ENCODE results near the gene OR2A12. TPM values are rescaled to one million over a fixed set of nuclear protein-coding genes. Genes with fewer than 3 reads are reported as not detected.

OR2A12 gene
- total RNA-seq, 1 donor from 2014 or later: not detected

Small RNAs within 50 kb of the gene (small RNA-seq; reads per million reads assigned to genes)
- gene OR2A41P: not detected

Other genes with a start within 250 kb of the OR2A12 start
- 50.1 TPM for gene TCAF1, start 184.1 kb upstream of the OR2A12 start, total RNA-seq
- not detected for gene OR2F2, start 151.0 kb upstream of the OR2A12 start, total RNA-seq
- gene OR2F1, start 131.4 kb upstream of the OR2A12 start, total RNA-seq: not detected
- gene OR6B1, start 86.0 kb upstream of the OR2A12 start, total RNA-seq: not detected
- gene OR2A5, start 37.3 kb upstream of the OR2A12 start, total RNA-seq: not detected
- not detected for gene OR2A25, start 16.5 kb upstream of the OR2A12 start, total RNA-seq
- gene OR2A2, start 23.3 kb downstream of the OR2A12 start, total RNA-seq: not detected
- gene OR2A14, start 36.9 kb downstream of the OR2A12 start, total RNA-seq: not detected
- 6.6 TPM for gene CTAGE4, start 97.2 kb downstream of the OR2A12 start, total RNA-seq
- gene ARHGEF35, start 109.6 kb downstream of the OR2A12 start, total RNA-seq: 8.3 TPM
- not detected for gene OR2A42, start 153.3 kb downstream of the OR2A12 start, total RNA-seq
- 7.4 TPM for gene OR2A7, start 178.5 kb downstream of the OR2A12 start, total RNA-seq
- gene CTAGE8, start 183.0 kb downstream of the OR2A12 start, total RNA-seq: 0.98 TPM
- gene OR2A1, start 226.1 kb downstream of the OR2A12 start, total RNA-seq: 0.25 TPM